Naive thymus-derived CD4-positive, alpha-beta T cell (primary cell): Measurements from ENCODE around the gene EYA4. TPM values are rescaled to one million over a fixed set of nuclear protein-coding genes. Genes with fewer than 3 reads are reported as not detected.

ENCODE experiments used
- ATAC-seq: fragments of 150-1000 bp; cut with Tn5 transposase; 2 replicates; pipeline ENCODE4 v1.10.0; 2021; ENCODE audit warnings: mild to moderate bottlenecking, moderate library complexity
- CTCF ChIA-PET: fragments of 350-600 bp; sonication (Branson Sonifier 250); formaldehyde crosslinking; loops from one replicate; lab custom pipeline; 2021; ENCODE audit warnings: antibody characterized with exemption; lab: Charles Lee
- POLR2A ChIA-PET: fragments of 350-600 bp; sonication (Branson Sonifier 250); formaldehyde crosslinking; loops from one replicate; lab custom pipeline; 2021; ENCODE audit warnings: antibody characterized with exemption, inconsistent platforms; lab: Charles Lee
- DNase-seq, 9 donors: peaks; one replicate each; pipeline versions ENCODE4 v3.0.0 to v3.0.0-alpha.2; 2020 to 2022; ENCODE audit warnings: mixed read lengths in 1 of 9
- H3K27ac ChIP-seq: one replicate; pipeline ENCODE4 v1.7.0; 2013; ENCODE audit warnings: mild to moderate bottlenecking, low read depth, low read length, moderate library complexity
- H3K27me3 ChIP-seq, 2 donors: one replicate each; pipeline ENCODE4 v1.7.0; 2013; ENCODE audit warnings: low read length in 2 of 2, mild to moderate bottlenecking in 2 of 2, moderate library complexity in 2 of 2; ENCODE audit not compliant: control insufficient read depth in 2 of 2, insufficient read depth in 2 of 2
- H3K36me3 ChIP-seq, 3 experiments: 1 replicate in 2 of 3; 2 replicates in 1 of 3; pipeline ENCODE4 v1.7.0; 2013; ENCODE audit warnings: low read length in 3 of 3, mild to moderate bottlenecking in 3 of 3, moderate library complexity in 1 of 3; ENCODE audit not compliant: insufficient read depth in 3 of 3, control insufficient read depth in 2 of 3
- H3K4me1 ChIP-seq, 2 donors: one replicate each; pipeline ENCODE4 v1.7.0; 2013; ENCODE audit warnings: low read length in 2 of 2, mild to moderate bottlenecking in 2 of 2, moderate library complexity in 1 of 2; ENCODE audit not compliant: control insufficient read depth in 2 of 2, insufficient read depth in 2 of 2
- H3K4me3 ChIP-seq: 2 replicates; pipeline ENCODE4 v1.7.0; 2013; ENCODE audit warnings: mild to moderate bottlenecking, low read length
- H3K9me3 ChIP-seq, 3 experiments: 1 replicate in 2 of 3; 2 replicates in 1 of 3; pipeline ENCODE4 v1.7.0; 2013; ENCODE audit warnings: low read length in 3 of 3; ENCODE audit not compliant: control insufficient read depth in 2 of 3
- H3K27ac Mint-ChIP-seq, 9 donors: one replicate each; pipeline ENCODE4 v1.8.0; 2020 to 2022; ENCODE audit warnings: mixed read lengths in 9 of 9, mild to moderate bottlenecking in 8 of 9, moderate library complexity in 5 of 9, inconsistent platforms in 2 of 9
- H3K27me3 Mint-ChIP-seq, 5 donors: one replicate each; pipeline ENCODE4 v1.8.0; 2021 to 2022; ENCODE audit warnings: mixed read lengths in 5 of 5, mild to moderate bottlenecking in 1 of 5
- H3K36me3 Mint-ChIP-seq, 5 donors: one replicate each; pipeline ENCODE4 v1.8.0; 2020 to 2022; ENCODE audit warnings: mixed read lengths in 5 of 5, mild to moderate bottlenecking in 3 of 5, inconsistent platforms in 1 of 5
- H3K4me1 Mint-ChIP-seq, 7 donors: one replicate each; pipeline ENCODE4 v1.8.0; 2020 to 2022; ENCODE audit warnings: mixed read lengths in 7 of 7, mild to moderate bottlenecking in 3 of 7, inconsistent platforms in 1 of 7
- H3K4me3 Mint-ChIP-seq, 10 donors: one replicate each; pipeline ENCODE4 v1.8.0; 2020 to 2022; ENCODE audit warnings: mild to moderate bottlenecking in 10 of 10, mixed read lengths in 10 of 10, moderate library complexity in 6 of 10, inconsistent platforms in 2 of 10
- H3K9me3 Mint-ChIP-seq, 11 donors: one replicate each; pipeline ENCODE4 v1.8.0; 2020 to 2022; ENCODE audit warnings: mixed read lengths in 11 of 11, mild to moderate bottlenecking in 4 of 11, inconsistent platforms in 1 of 11, moderate library complexity in 1 of 11
- intact Hi-C, 2 donors: fragments of 100-400 bp; cut with micrococcal nuclease; formaldehyde crosslinking; loops; one replicate each; pipeline ENCODE4 v1.15.1; 2023
- polyA plus RNA-seq, 2 donors: library from polyadenylated mRNA; unstranded; fragments of 300-500 nt; fragmentation: Illumina TruSeq; gene quantifications; one replicate each; pipeline ENCODE4 v1.2.3, GENCODE V29; 2021
- total RNA-seq, 6 experiments: library from RNA in 5 of 6; stranded (reverse) in 5 of 6; gene quantifications; 1 replicate in 5 of 6; 2 replicates in 1 of 6; pipeline ENCODE4 v1.2.3 and lab custom pipeline; 2021 to 2026

EYA4 gene
- total and polyA plus RNA-seq, 7 experiments from 2014 or later: not detected

DNA sequence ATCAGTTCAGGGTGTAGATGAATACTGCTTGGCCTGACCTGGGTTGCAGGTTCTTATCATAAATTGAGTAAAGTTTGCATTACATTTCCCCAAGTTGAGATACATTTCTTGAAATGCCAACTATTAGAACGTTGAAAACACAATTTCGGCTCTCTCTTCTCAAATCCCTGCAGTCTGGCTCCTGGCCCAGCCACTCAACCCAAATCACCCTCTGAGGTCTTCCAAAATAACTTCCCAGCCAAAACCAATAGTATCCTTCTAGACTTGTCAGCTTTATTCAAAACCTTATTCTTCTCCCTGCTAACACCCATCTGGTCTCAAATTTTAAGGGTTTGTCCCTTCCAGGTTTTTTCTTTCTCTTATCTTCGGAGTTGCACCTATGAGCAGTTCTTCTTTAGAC is 263.6 kb downstream of the EYA4 start:
- no peaks in the 10 kb centered on the region for H3K36me3 Mint-ChIP-seq
- no peak overlapping the region for H3K27ac Mint-ChIP-seq
- ChIA-PET CTCF (no interaction called here), POLR2A (no interaction called here)
- intact Hi-C loops: no loop called here
- DNase-seq (no peak), ATAC-seq (no peak)
- H3K36me3 ChIP-seq: no peaks in the 10 kb centered on the region
- no peak overlapping the region for H3K27ac ChIP-seq
- H3K4me3 ChIP-seq: no peak overlapping the region
- H3K9me3 ChIP-seq: no peaks in the 10 kb centered on the region
- peaks cover 0 to 12% (median 5%) of the 10 kb centered on the region in 5 donors for H3K27me3 Mint-ChIP-seq
- peaks cover 0 to 5% (median 0%) of the 10 kb centered on the region in 11 donors for H3K9me3 Mint-ChIP-seq
- H3K27me3 ChIP-seq: no peaks in the 10 kb centered on the region
- no peaks in the 10 kb centered on the region for H3K4me1 Mint-ChIP-seq
- H3K4me1 ChIP-seq: no peaks in the 10 kb centered on the region
- H3K4me3 Mint-ChIP-seq: no peak overlapping the region

DNA sequence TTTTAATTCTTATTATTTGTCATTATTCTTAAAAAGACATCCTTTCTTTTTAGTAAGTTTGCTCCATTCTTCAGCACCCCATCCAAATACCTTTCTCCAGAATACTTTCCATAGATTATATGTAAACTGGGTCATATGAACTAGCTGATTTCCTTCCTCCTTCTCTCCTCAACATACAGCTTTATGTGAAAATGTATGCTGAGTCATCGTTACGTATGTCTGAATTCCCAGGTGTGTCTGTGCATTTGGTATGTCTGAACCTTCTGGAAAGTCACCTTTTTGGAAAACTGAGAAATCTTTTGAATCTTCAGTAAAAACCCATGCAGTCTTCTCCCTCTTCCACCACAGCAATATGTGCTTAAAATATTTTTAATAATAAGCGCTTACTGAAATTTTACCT is 264.5 kb downstream of the EYA4 start:
- no peak for ATAC-seq
- Mint-ChIP-seq H3K36me3 (no peaks in the 10 kb centered on the region), H3K27me3 (peaks cover 0 to 7% (median 3%) of the 10 kb centered on the region in 5 donors), H3K9me3 (peaks cover 0 to 2% (median 0%) of the 10 kb centered on the region in 11 donors), H3K4me3 (no peak overlapping the region), H3K4me1 (no peaks in the 10 kb centered on the region), H3K27ac (no peak overlapping the region)
- no peaks in the 10 kb centered on the region for H3K9me3 ChIP-seq
- CTCF ChIA-PET: no interaction called here
- no peak for DNase-seq
- H3K27ac ChIP-seq: no peak overlapping the region
- H3K36me3 ChIP-seq: no peaks in the 10 kb centered on the region
- H3K4me3 ChIP-seq: no peak overlapping the region
- POLR2A ChIA-PET: no interaction called here
- H3K4me1 ChIP-seq: no peaks in the 10 kb centered on the region
- intact Hi-C loops: no loop called here
- no peaks in the 10 kb centered on the region for H3K27me3 ChIP-seq

DNA sequence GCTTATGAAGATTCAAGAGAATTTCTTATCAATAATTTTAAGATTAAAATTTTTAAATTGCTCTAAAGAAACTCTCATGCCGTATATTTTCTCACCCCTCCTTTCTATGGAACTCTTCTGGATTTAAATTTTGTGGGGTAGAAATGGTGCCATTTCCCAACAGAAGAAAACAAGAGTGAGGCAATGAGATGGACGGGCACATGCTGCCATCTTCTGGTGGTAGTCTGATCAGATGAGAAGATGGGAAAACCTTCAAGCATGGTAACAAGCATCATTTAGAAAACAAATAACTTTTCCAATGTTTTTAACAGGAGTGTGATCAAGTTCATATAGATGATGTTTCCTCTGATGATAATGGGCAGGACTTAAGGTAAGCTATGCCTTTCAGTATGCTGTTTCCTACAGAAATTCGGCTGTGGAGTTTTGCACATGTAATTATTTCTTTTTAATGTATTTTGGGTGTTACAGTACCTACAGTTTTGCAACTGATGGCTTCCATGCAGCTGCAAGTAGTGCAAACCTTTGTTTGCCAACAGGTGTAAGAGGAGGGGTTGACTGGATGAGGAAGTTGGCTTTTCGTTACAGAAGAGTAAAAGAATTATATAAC is 271.4 kb downstream of the EYA4 start:
- ChIA-PET POLR2A (no interaction called here), CTCF (no interaction called here)
- peaks cover 3 to 28% (median 15%) of the 10 kb centered on the region in 5 donors for H3K27me3 Mint-ChIP-seq
- DNase-seq (peak in 2 of 9 donors; percentile 4 to 13), ATAC-seq (no peak)
- no peaks in the 10 kb centered on the region for H3K9me3 ChIP-seq
- H3K4me3 ChIP-seq: no peak overlapping the region
- no peaks in the 10 kb centered on the region for H3K36me3 ChIP-seq
- no peaks in the 10 kb centered on the region for H3K4me1 Mint-ChIP-seq
- H3K36me3 Mint-ChIP-seq: no peaks in the 10 kb centered on the region
- no peak overlapping the region for H3K27ac ChIP-seq
- no peak overlapping the region for H3K4me3 Mint-ChIP-seq
- no peaks in the 10 kb centered on the region for H3K27me3 ChIP-seq
- H3K27ac Mint-ChIP-seq: no peak overlapping the region
- intact Hi-C loops: loop anchor here (1.0 to 2.0 kb wide), 4 partner anchors 549 to 982 kb away; no protein-coding TSS in a partner anchor
- peaks cover 0 to 7% (median 0%) of the 10 kb centered on the region in 11 donors for H3K9me3 Mint-ChIP-seq
- H3K4me1 ChIP-seq: no peaks in the 10 kb centered on the region

DNA sequence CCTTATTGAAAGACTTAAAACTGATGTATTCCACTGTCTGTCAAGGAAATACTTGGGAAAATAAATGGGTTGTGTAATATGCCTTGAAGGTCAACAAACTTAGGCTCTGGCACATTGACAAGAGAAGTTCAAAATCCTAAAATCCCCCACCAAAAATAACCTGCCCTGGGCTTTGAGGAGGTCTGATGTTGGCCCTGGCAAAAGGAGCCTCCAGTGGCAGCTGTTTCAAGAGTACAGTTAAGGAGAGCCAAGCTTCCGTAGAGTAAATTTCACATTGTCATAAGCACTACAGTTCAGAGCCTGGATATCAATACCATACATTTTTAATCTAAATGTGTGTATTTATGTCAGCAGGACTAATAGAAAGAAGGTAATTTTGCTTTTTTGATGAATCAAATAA is 282.7 kb downstream of the EYA4 start:
- ChIA-PET POLR2A (no interaction called here), CTCF (interaction anchor here (0.5 kb wide), 1 partner anchor 573 kb away, joined by 4 read pairs; no protein-coding TSS in a partner anchor)
- Mint-ChIP-seq H3K27me3 (peaks cover 0 to 8% (median 5%) of the 10 kb centered on the region in 5 donors), H3K4me1 (no peaks in the 10 kb centered on the region), H3K9me3 (peaks cover 0 to 3% (median 0%) of the 10 kb centered on the region in 11 donors), H3K4me3 (no peak overlapping the region), H3K36me3 (no peaks in the 10 kb centered on the region), H3K27ac (no peak overlapping the region)
- DNase-seq: no peak
- intact Hi-C loops: no loop called here
- Histone ChIP-seq H3K36me3 (no peaks in the 10 kb centered on the region), H3K9me3 (no peaks in the 10 kb centered on the region), H3K27me3 (no peaks in the 10 kb centered on the region), H3K4me3 (no peak overlapping the region), H3K27ac (no peak overlapping the region), H3K4me1 (no peaks in the 10 kb centered on the region)
- ATAC-seq: no peak

DNA sequence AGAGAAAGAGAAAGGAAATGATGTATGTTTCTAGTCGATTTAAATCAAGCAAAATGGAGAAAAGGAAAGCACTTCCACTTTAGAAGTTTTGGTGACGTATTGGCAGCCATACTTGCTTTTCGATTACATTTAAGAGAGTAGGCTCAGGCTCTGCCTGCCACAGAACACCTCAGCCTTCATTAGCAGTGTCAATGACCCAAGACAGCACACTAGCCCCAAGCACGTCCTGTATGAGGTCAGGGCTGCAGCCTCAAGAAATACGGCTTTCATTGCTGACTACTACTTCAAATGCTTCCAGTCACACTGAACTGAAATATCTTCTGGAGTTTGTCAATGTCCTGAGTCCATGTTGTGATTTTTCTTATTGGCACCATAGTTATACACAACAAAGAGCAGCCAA is 285.3 kb downstream of the EYA4 start:
- H3K4me1 Mint-ChIP-seq: no peaks in the 10 kb centered on the region
- ATAC-seq (no peak), DNase-seq (no peak)
- no peak overlapping the region for H3K4me3 Mint-ChIP-seq
- peaks cover 0 to 3% (median 0%) of the 10 kb centered on the region in 11 donors for H3K9me3 Mint-ChIP-seq
- CTCF ChIA-PET: no interaction called here
- H3K27ac Mint-ChIP-seq: no peak overlapping the region
- intact Hi-C loops: no loop called here
- POLR2A ChIA-PET: no interaction called here
- H3K27me3 Mint-ChIP-seq: peaks cover 0 to 11% (median 5%) of the 10 kb centered on the region in 5 donors
- no peak overlapping the region for H3K4me3 ChIP-seq
- no peaks in the 10 kb centered on the region for H3K9me3 ChIP-seq
- H3K4me1 ChIP-seq: no peaks in the 10 kb centered on the region
- no peak overlapping the region for H3K27ac ChIP-seq
- H3K36me3 ChIP-seq: no peaks in the 10 kb centered on the region
- no peaks in the 10 kb centered on the region for H3K36me3 Mint-ChIP-seq
- no peaks in the 10 kb centered on the region for H3K27me3 ChIP-seq

DNA sequence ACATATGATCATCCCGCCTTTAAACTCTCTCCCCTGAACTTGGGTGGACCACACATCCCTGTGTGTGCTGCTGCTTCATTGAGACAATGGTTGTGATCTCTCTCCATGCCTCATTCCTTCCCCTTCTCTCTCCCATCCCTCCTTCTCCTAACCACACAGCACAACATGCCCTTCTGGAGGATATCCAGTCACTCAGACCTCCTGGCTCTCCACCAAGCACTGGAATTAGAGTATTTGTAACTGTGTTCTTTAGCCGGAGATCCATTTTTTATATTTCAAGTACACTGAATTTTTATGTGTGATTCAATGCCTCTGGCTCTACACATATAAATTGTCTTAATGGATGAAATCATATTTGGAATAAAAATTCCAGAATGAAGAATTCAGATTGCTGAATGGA is 287.4 kb downstream of the EYA4 start:
- H3K27me3 Mint-ChIP-seq: peaks cover 0 to 20% (median 8%) of the 10 kb centered on the region in 5 donors
- ATAC-seq: no peak
- POLR2A ChIA-PET: no interaction called here

DNA sequence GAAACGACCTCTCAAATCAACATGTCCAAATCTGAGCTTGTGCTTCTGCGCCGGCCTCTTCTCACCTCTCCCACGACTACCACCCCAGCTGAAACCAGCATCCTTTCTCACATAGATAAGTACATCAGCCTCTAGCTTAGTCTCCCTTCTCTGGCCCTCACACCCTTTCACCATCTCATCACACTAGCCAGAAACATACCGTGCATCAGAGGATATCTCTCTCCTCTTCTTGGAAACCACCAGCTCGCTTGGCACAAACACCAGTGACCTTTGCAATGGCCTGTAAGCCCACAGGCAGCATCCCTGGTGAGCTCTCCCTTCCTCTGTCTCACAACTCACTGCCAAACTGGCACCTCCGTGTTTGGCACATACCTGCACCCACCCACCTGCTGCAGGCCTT is 291.8 kb downstream of the EYA4 start:
- no peaks in the 10 kb centered on the region for H3K36me3 ChIP-seq
- ATAC-seq: no peak
- Mint-ChIP-seq H3K27me3 (peaks cover 0 to 29% (median 12%) of the 10 kb centered on the region in 5 donors), H3K4me1 (no peaks in the 10 kb centered on the region), H3K4me3 (no peak overlapping the region), H3K36me3 (no peaks in the 10 kb centered on the region), H3K27ac (no peak overlapping the region), H3K9me3 (peaks cover 0 to 1% (median 0%) of the 10 kb centered on the region in 11 donors)
- no peak for DNase-seq
- H3K27ac ChIP-seq: no peak overlapping the region
- ChIA-PET CTCF (no interaction called here), POLR2A (no interaction called here)
- intact Hi-C loops: no loop called here
- H3K27me3 ChIP-seq: no peaks in the 10 kb centered on the region
- H3K4me1 ChIP-seq: no peaks in the 10 kb centered on the region
- H3K4me3 ChIP-seq: no peak overlapping the region
- H3K9me3 ChIP-seq: no peaks in the 10 kb centered on the region

More for the DNA sequence above, 287.4 kb downstream of the EYA4 start:
- H3K4me1 Mint-ChIP-seq: no peaks in the 10 kb centered on the region
- CTCF ChIA-PET: no interaction called here
- Histone ChIP-seq H3K4me3 (no peak overlapping the region), H3K27me3 (no peaks in the 10 kb centered on the region), H3K4me1 (no peaks in the 10 kb centered on the region), H3K36me3 (no peaks in the 10 kb centered on the region), H3K27ac (no peak overlapping the region), H3K9me3 (no peaks in the 10 kb centered on the region)
- no peak overlapping the region for H3K27ac Mint-ChIP-seq
- peaks cover 0 to 4% (median 0%) of the 10 kb centered on the region in 11 donors for H3K9me3 Mint-ChIP-seq
- H3K4me3 Mint-ChIP-seq: no peak overlapping the region
- intact Hi-C loops: no loop called here
- DNase-seq: no peak
- no peaks in the 10 kb centered on the region for H3K36me3 Mint-ChIP-seq
